PC-9 (cell line): ENCODE data around the gene VSTM5.
A peak's percentile ranks its signal among the peaks of the same experiment; 100 is the strongest.

Source experiments
- CTCF ChIP-seq: fragments of 200-600 bp; sonication (generic); conservative IDR thresholded peaks from 2 replicates; pipeline ENCODE4 v1.6.1; 2017; ENCODE audit warnings: mixed run types, antibody characterized with exemption, mild to moderate bottlenecking, moderate library complexity
- EZH2 ChIP-seq: fragments of 200-600 bp; sonication (generic); IDR thresholded peaks from 2 replicates; pipeline ENCODE4 v1.8.0; 2017; ENCODE audit warnings: antibody characterized with exemption, low read depth

- TF ChIP-seq CTCF (peak; percentile 94), EZH2 (no peak)
These were observed 44.9 kb upstream of the VSTM5 start for GRCh38 chr11:93895106-93895862.
